ENCODE data around the gene PNPLA3.

GRCh38 chr22:43995798-43996169, 72.2 kb downstream of the PNPLA3 start:
- TF ChIP-seq POLR2A (IDR thresholded peaks at IDR 0.05) = no peak
- TF ChIP-seq, protein P1, sequence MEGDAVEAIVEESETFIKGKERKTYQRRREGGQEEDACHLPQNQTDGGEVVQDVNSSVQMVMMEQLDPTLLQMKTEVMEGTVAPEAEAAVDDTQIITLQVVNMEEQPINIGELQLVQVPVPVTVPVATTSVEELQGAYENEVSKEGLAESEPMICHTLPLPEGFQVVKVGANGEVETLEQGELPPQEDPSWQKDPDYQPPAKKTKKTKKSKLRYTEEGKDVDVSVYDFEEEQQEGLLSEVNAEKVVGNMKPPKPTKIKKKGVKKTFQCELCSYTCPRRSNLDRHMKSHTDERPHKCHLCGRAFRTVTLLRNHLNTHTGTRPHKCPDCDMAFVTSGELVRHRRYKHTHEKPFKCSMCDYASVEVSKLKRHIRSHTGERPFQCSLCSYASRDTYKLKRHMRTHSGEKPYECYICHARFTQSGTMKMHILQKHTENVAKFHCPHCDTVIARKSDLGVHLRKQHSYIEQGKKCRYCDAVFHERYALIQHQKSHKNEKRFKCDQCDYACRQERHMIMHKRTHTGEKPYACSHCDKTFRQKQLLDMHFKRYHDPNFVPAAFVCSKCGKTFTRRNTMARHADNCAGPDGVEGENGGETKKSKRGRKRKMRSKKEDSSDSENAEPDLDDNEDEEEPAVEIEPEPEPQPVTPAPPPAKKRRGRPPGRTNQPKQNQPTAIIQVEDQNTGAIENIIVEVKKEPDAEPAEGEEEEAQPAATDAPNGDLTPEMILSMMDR (IDR thresholded peaks at IDR 0.05) = no peak

Data from heart left ventricle (tissue), 13 donors.